Cardiac fibroblast (primary cell): ENCODE measurements around the gene DHH.

Experiments
- DNase-seq, 2 donors: peaks; one replicate each; pipeline versions ENCODE4 v3.0.0 to v3.0.0-alpha.2; 2010; ENCODE audit warnings: low read depth in 2 of 2
- H3K4me3 ChIP-seq, 2 donors: replicated peaks in 1 of 2; 1 replicate in 1 of 2; 2 replicates in 1 of 2; pipeline ENCODE4 v1.5.1; 2011; ENCODE audit warnings: low read depth in 2 of 2, low read length in 2 of 2, mild to moderate bottlenecking in 2 of 2, moderate library complexity in 1 of 2
- CTCF ChIP-seq: IDR thresholded peaks from one replicate; pipeline ENCODE4 v1.5.1; 2011; ENCODE audit warnings: low read depth, mild to moderate bottlenecking, low read length, inconsistent platforms

Gene DHH

DNA sequence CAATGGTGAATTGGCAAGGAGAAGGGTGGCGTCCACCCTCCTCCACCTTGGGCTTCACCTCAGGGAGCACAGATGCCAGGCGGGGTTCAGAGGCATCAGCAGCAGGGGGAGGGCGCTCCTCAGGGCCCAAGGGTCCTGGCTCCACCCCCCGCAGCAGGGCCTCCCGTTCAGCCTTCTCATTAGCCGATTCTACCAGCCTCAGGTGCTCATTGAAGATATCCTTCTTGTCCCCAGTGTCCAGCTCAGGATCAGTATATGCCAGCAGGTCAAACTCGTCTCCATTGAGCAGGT is 56.7 kb downstream of the DHH start:
- no peak for DNase-seq
- no peak for TF ChIP-seq CTCF

DNA sequence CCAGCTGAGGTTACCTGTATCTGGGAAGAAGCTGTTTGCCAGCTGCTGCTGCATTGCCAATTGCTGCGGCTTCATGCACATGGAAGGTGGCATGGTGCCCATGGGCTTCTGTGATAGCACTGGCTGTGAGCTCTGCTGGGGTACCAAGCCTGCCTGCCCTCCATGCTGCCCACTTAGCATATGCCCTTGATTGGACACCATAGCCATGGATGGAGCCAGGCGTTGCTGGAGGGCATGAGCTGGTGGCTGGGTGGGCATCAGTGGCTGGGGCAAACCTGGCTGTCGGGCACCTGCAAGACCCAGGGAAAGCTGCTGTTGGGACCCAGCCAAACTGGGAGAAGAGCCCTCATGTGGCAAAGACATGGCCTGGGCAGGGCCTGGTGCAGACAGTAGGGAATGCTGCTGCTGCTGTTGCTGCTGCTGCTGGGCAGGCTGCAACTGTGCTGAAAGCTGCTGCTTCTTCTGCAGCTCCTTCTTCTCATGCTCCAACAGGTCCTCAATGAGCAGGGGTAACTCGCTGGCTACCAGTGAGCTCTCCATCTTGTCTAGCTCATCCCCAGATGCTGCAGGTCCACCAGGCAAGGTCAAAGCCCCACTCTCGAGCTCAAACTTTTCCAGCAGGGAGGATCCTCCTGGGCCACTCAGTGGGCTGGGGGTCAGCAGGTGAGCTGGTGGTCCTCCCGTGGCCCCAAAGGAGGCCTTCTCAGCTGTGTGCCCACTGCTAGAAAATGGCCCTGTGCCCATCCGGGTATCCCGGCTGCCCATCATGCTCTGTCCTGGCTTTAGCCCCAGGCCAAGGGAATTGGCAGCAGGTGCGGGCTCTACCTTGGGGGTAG is 57.3 kb downstream of the DHH start:
- no peak for TF ChIP-seq CTCF
- no peak overlapping the region for H3K4me3 ChIP-seq
- no peak for DNase-seq

More for the DNA sequence above, 56.7 kb downstream of the DHH start:
- H3K4me3 ChIP-seq, result no peak overlapping the region
